ENCODE data around the gene PRRX2.

DNA sequence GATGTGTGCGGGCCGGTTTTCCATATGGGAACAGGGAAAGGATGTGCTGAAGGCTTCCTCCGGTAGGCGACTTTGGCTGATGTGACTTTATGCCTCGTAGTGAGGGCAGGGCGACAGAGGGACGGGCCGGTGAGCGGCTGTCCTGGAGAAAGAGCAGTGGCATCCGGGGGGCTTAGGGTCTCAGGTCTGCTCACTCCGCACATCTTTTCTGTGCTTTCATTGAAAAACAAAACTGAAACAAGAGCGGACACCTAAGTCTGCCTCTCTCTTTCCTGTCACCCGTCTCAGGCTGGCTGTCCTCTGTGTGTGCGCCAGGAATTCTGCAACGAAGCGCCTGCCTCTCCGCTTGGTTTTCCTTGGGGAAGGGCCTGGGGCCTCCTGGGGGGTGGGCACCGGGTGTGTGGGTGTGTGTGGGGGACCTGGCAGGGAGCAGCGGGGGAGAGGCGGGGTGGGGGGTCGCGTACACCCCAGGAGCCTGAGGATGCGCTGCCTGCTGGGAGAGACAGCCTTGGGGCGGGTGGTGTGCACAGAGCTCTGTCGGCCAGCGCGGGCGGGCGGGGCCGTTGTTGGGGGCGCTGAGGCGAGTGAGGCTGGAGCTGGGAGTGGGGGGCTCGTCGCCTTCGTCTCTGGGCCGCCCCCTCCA is 580 bp upstream of the PRRX2 start:
- TF ChIP-seq, protein P1, sequence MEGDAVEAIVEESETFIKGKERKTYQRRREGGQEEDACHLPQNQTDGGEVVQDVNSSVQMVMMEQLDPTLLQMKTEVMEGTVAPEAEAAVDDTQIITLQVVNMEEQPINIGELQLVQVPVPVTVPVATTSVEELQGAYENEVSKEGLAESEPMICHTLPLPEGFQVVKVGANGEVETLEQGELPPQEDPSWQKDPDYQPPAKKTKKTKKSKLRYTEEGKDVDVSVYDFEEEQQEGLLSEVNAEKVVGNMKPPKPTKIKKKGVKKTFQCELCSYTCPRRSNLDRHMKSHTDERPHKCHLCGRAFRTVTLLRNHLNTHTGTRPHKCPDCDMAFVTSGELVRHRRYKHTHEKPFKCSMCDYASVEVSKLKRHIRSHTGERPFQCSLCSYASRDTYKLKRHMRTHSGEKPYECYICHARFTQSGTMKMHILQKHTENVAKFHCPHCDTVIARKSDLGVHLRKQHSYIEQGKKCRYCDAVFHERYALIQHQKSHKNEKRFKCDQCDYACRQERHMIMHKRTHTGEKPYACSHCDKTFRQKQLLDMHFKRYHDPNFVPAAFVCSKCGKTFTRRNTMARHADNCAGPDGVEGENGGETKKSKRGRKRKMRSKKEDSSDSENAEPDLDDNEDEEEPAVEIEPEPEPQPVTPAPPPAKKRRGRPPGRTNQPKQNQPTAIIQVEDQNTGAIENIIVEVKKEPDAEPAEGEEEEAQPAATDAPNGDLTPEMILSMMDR (optimal IDR thresholded peaks at IDR 0.05 in 1 of 3, IDR thresholded peaks at IDR 0.05 in 1 of 3, conservative IDR thresholded peaks at IDR 0.05 in 1 of 3; ENCODE audit: extremely low read depth in 1 of 3, insufficient read depth in 2 of 3, low read length in 3 of 3): no peak
- TF ChIP-seq EZH2 (IDR thresholded peaks at IDR 0.05; ENCODE audit: low read length): no peak
